ENCODE measurements around the gene DNAJC15.
A peak's percentile ranks its signal among the peaks of the same experiment; 100 is the strongest.

Gene DNAJC15

GRCh38 chr13:43088093-43088511 is 64.7 kb downstream of the DNAJC15 start:
- 0 out of 3 replicates have a peak, but pooled peaks have one; percentile 52 for ATAC-seq (ENCODE audit: low read depth)
- TF ChIP-seq, protein P1, sequence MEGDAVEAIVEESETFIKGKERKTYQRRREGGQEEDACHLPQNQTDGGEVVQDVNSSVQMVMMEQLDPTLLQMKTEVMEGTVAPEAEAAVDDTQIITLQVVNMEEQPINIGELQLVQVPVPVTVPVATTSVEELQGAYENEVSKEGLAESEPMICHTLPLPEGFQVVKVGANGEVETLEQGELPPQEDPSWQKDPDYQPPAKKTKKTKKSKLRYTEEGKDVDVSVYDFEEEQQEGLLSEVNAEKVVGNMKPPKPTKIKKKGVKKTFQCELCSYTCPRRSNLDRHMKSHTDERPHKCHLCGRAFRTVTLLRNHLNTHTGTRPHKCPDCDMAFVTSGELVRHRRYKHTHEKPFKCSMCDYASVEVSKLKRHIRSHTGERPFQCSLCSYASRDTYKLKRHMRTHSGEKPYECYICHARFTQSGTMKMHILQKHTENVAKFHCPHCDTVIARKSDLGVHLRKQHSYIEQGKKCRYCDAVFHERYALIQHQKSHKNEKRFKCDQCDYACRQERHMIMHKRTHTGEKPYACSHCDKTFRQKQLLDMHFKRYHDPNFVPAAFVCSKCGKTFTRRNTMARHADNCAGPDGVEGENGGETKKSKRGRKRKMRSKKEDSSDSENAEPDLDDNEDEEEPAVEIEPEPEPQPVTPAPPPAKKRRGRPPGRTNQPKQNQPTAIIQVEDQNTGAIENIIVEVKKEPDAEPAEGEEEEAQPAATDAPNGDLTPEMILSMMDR (IDR thresholded peaks at IDR 0.05; ENCODE audit: poor library complexity, severe bottlenecking), result no peak
- Histone ChIP-seq H3K36me3 (ENCODE audit: low read depth) (no peaks in the 10 kb centered on the region), H3K4me1 (ENCODE audit: insufficient read depth, poor library complexity, severe bottlenecking) (peaks cover 5% of the 10 kb centered on the region), H3K4me3 (ENCODE audit: severe bottlenecking) (peak overlapping the region; percentile 20), H3K27ac (ENCODE audit: poor library complexity, severe bottlenecking) (no peak overlapping the region), H3K9me3 (ENCODE audit: severe bottlenecking) (no peaks in the 10 kb centered on the region), H3K27me3 (ENCODE audit: insufficient read depth, poor library complexity, severe bottlenecking) (no peaks in the 10 kb centered on the region)
- no peak for DNase-seq (ENCODE audit: low spot score)

DNA sequence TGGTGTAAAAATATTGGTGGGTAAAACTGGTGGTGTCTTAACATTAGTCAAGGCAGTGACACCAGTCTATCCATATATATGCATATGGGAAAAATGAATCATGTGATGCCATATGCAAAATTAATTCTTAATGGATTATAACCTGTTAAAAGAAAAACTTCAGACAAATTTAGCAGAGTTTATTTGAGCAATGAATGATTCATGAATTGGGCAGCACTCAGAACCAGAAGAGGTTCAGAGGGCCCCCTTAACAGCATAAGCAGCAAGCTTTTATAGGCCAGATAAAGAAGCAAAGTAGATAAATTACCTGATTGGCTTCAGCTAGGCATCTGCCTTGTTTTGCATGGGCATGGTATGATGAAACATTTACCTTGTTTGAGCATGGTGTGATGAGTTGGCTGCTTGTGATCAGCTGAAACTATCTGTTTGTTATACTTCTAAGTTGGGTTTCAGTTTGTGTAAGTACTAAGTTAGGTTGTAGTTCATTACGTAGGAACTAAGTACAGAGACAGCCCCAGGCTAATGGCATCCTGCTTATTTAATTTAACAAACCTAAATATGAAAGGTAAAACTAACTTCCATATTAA is 66.6 kb downstream of the DNAJC15 start:
- TF ChIP-seq, protein P1 (IDR thresholded peaks at IDR 0.05; ENCODE audit: poor library complexity, severe bottlenecking), result no peak
- H3K4me3 ChIP-seq (ENCODE audit: severe bottlenecking), result no peak overlapping the region
- H3K27ac ChIP-seq (ENCODE audit: poor library complexity, severe bottlenecking), result no peak overlapping the region
- H3K27me3 ChIP-seq (ENCODE audit: insufficient read depth, poor library complexity, severe bottlenecking), result no peaks in the 10 kb centered on the region
- H3K4me1 ChIP-seq (ENCODE audit: insufficient read depth, poor library complexity, severe bottlenecking), result peaks cover 5% of the 10 kb centered on the region
- no peaks in the 10 kb centered on the region for H3K9me3 ChIP-seq (ENCODE audit: severe bottlenecking)
- no peaks in the 10 kb centered on the region for H3K36me3 ChIP-seq (ENCODE audit: low read depth)
- DNase-seq (ENCODE audit: low spot score), result no peak
- no peak for ATAC-seq (ENCODE audit: low read depth)

GRCh38 chr13:43094901-43095300 is 71.5 kb downstream of the DNAJC15 start:
- H3K36me3 ChIP-seq (ENCODE audit: low read depth), result no peaks in the 10 kb centered on the region
- no peak for DNase-seq (ENCODE audit: low spot score)
- ATAC-seq (ENCODE audit: low read depth), result no peak
- no peaks in the 10 kb centered on the region for H3K27me3 ChIP-seq (ENCODE audit: insufficient read depth, poor library complexity, severe bottlenecking)
- no peaks in the 10 kb centered on the region for H3K4me1 ChIP-seq (ENCODE audit: insufficient read depth, poor library complexity, severe bottlenecking)
- TF ChIP-seq, protein P1 (IDR thresholded peaks at IDR 0.05; ENCODE audit: poor library complexity, severe bottlenecking), result no peak
- no peaks in the 10 kb centered on the region for H3K9me3 ChIP-seq (ENCODE audit: severe bottlenecking)
- H3K27ac ChIP-seq (ENCODE audit: poor library complexity, severe bottlenecking), result no peak overlapping the region
- no peak overlapping the region for H3K4me3 ChIP-seq (ENCODE audit: severe bottlenecking)

GRCh38 chr13:43095771-43096719 is 72.7 kb downstream of the DNAJC15 start:
- Histone ChIP-seq H3K27ac (ENCODE audit: poor library complexity, severe bottlenecking) (no peak overlapping the region), H3K27me3 (ENCODE audit: insufficient read depth, poor library complexity, severe bottlenecking) (no peaks in the 10 kb centered on the region), H3K4me3 (ENCODE audit: severe bottlenecking) (no peak overlapping the region), H3K4me1 (ENCODE audit: insufficient read depth, poor library complexity, severe bottlenecking) (no peaks in the 10 kb centered on the region), H3K36me3 (ENCODE audit: low read depth) (no peaks in the 10 kb centered on the region), H3K9me3 (ENCODE audit: severe bottlenecking) (no peaks in the 10 kb centered on the region)
- ATAC-seq (ENCODE audit: low read depth) (no peak), DNase-seq (ENCODE audit: low spot score) (no peak)
- TF ChIP-seq, protein P1 (IDR thresholded peaks at IDR 0.05; ENCODE audit: poor library complexity, severe bottlenecking), result no peak

All from RWPE2 (cell line).